ENCODE data around the gene MAMDC4.

GRCh38 chr9:136858844-136859757, 7.0 kb downstream of the MAMDC4 start:
- TF ChIP-seq, protein P1, sequence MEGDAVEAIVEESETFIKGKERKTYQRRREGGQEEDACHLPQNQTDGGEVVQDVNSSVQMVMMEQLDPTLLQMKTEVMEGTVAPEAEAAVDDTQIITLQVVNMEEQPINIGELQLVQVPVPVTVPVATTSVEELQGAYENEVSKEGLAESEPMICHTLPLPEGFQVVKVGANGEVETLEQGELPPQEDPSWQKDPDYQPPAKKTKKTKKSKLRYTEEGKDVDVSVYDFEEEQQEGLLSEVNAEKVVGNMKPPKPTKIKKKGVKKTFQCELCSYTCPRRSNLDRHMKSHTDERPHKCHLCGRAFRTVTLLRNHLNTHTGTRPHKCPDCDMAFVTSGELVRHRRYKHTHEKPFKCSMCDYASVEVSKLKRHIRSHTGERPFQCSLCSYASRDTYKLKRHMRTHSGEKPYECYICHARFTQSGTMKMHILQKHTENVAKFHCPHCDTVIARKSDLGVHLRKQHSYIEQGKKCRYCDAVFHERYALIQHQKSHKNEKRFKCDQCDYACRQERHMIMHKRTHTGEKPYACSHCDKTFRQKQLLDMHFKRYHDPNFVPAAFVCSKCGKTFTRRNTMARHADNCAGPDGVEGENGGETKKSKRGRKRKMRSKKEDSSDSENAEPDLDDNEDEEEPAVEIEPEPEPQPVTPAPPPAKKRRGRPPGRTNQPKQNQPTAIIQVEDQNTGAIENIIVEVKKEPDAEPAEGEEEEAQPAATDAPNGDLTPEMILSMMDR (IDR thresholded peaks at IDR 0.05), result no peak
- no peak for TF ChIP-seq ZFX (IDR thresholded peaks at IDR 0.05; ENCODE audit: borderline replicate concordance)

All from 22Rv1 (cell line).